ENCODE results near the gene HDAC4. TPM values are rescaled to one million over a fixed set of nuclear protein-coding genes. Genes with fewer than 3 reads are reported as not detected.

HDAC4 gene
- total RNA-seq, 1 experiment from 2014 or later: 61.5 TPM

DNA sequence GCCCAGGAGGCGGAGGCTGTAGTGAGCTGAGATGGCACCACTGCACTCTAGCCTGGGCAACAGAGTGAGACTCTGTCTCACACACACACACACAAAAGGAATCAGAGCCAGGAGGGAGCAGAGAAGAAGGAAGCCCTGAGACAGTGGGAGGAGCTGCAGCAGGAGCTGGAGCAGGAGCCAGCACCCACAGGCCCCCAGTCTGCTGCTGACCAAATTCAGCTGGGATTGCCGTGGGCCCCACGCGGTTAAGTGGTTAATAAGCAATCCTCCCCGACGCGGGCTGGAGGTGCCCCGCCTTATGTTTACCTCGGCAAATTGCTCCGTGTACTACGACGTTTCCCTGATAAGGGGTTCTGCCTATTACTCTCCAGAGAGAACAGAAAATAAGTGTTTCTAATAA lies 287.6 kb downstream of the HDAC4 start:
- Histone ChIP-seq H3K36me3 (ENCODE audit: low read depth) (no peaks in the 10 kb centered on the region), H3K79me2 (ENCODE audit: low read depth) (no peaks in the 10 kb centered on the region), H4K20me1 (ENCODE audit: insufficient read depth) (no peaks in the 10 kb centered on the region; the same call in 1 of the 2 replicates), H2AFZ (no peak overlapping the region), H3K4me2 (no peak overlapping the region), H3K4me3 (no peak overlapping the region), H3K9me2 (ENCODE audit: insufficient read depth) (no peaks in the 10 kb centered on the region), H3K4me1 (replicated peaks; ENCODE audit: insufficient read depth) (no peaks in the 10 kb centered on the region), H3K27ac (no peak overlapping the region), H3K9me3 (ENCODE audit: insufficient read depth, low read depth) (no peaks in the 10 kb centered on the region), H3K27me3 (ENCODE audit: insufficient read depth, low read depth) (no peaks in the 10 kb centered on the region), H3F3A (ENCODE audit: insufficient read depth, low read depth) (no peaks in the 10 kb centered on the region; the same call in 1 of the 2 replicates)
- no TSS peak for BruUV-seq (replicated peaks)
- ChIA-PET POLR2A (ENCODE audit: unreplicated experiment) (no interaction called here), CTCF (no interaction called here)
- no peak for DNase-seq
- TF ChIP-seq, protein P1, sequence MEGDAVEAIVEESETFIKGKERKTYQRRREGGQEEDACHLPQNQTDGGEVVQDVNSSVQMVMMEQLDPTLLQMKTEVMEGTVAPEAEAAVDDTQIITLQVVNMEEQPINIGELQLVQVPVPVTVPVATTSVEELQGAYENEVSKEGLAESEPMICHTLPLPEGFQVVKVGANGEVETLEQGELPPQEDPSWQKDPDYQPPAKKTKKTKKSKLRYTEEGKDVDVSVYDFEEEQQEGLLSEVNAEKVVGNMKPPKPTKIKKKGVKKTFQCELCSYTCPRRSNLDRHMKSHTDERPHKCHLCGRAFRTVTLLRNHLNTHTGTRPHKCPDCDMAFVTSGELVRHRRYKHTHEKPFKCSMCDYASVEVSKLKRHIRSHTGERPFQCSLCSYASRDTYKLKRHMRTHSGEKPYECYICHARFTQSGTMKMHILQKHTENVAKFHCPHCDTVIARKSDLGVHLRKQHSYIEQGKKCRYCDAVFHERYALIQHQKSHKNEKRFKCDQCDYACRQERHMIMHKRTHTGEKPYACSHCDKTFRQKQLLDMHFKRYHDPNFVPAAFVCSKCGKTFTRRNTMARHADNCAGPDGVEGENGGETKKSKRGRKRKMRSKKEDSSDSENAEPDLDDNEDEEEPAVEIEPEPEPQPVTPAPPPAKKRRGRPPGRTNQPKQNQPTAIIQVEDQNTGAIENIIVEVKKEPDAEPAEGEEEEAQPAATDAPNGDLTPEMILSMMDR (conservative IDR thresholded peaks at IDR 0.05): no peak
- TF ChIP-seq EZH2 (IDR thresholded peaks at IDR 0.05; ENCODE audit: low read depth): no peak
- intact Hi-C loops (cut with micrococcal nuclease; ENCODE audit: unreplicated experiment): no loop called here

DNA sequence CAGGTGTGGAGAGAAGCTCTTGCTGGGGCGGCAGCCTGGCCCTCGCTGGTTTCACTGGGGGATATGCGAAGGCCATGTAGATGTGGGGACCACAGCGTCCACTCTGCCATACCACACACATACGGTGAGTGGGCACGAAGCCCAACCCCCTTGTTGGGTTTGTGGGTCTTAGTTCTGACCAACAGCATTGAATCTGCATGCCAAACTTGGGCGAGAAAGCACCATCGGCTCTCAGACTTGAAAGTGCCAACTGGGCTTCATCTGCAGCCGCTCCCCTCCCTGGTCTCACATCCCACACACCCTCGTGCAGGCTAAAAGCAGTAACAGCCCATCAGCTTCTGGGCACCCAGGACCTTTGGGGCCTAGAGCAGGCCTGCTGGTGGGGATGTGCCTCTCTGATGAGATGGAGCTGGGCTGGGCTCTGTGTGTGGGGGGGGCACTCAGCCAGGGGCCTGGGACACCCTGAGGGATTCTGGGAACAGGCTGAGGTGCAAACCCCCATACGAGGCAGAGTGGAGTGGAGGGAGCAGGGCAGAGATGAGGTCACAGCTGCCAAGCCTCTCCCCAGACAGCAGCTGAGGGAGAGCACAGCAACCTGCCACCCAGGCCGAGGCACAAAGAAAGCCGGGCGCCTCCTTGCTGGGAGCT lies 288.6 kb downstream of the HDAC4 start:
- ChIA-PET POLR2A (ENCODE audit: unreplicated experiment) (no interaction called here), CTCF (no interaction called here)
- no peaks in the 10 kb centered on the region; the same call in 1 of the 2 replicates for H4K20me1 ChIP-seq (ENCODE audit: insufficient read depth)
- H3K9me3 ChIP-seq (ENCODE audit: insufficient read depth, low read depth): no peaks in the 10 kb centered on the region
- DNase-seq: no peak
- no peaks in the 10 kb centered on the region for H3K9me2 ChIP-seq (ENCODE audit: insufficient read depth)
- H3K27me3 ChIP-seq (ENCODE audit: insufficient read depth, low read depth): no peaks in the 10 kb centered on the region
- H3K27ac ChIP-seq: no peak overlapping the region
- intact Hi-C loops (cut with micrococcal nuclease; ENCODE audit: unreplicated experiment): no loop called here
- TF ChIP-seq, protein P1 (conservative IDR thresholded peaks at IDR 0.05): no peak
- TF ChIP-seq EZH2 (IDR thresholded peaks at IDR 0.05; ENCODE audit: low read depth): no peak
- no peaks in the 10 kb centered on the region for H3K79me2 ChIP-seq (ENCODE audit: low read depth)
- no peaks in the 10 kb centered on the region for H3K4me1 ChIP-seq (replicated peaks; ENCODE audit: insufficient read depth)
- no TSS peak for BruUV-seq (replicated peaks)
- no peak overlapping the region for H3K4me3 ChIP-seq
- H3F3A ChIP-seq (ENCODE audit: insufficient read depth, low read depth): no peaks in the 10 kb centered on the region; the same call in 1 of the 2 replicates
- no peaks in the 10 kb centered on the region for H3K36me3 ChIP-seq (ENCODE audit: low read depth)
- H2AFZ ChIP-seq: no peak overlapping the region
- H3K4me2 ChIP-seq: no peak overlapping the region

DNA sequence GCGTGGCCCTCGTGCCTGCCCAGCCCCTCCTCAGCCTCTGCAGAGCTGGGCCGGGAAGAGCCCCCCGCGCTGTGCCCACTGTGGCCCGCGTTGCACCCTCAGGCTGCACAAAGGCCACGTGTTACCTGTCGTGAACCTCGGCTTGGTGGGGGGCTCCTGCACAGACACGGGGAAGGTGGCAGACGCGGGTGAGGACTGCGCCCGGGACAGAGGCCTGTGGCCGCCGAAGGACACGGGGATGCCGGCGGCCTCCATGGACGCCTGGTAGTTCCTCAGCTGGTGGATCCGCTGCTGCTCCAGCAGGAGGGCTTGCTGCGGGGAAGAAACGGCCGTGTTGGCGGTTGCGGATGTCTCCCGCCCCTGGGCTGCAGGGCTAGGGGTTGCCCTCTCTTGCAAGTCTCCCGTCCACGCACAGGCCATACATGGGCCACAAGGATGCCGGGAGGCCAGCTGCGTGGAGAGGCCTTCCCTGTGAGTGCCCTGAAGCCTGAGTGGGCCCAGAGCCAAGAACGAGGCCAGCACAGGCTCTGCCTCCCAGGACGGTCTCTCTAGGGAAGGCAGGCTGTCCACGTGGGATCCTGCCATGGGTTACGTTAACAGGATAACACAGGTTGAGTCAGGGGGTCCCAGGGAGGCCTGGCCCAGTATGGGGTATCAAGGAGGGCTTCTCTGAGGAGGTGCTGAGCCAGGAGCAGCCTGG lies 289.3 kb downstream of the HDAC4 start:
- no peak for DNase-seq
- H3K4me1 ChIP-seq (replicated peaks; ENCODE audit: insufficient read depth): no peaks in the 10 kb centered on the region
- intact Hi-C loops (cut with micrococcal nuclease; ENCODE audit: unreplicated experiment): no loop called here
- no peaks in the 10 kb centered on the region; the same call in 1 of the 2 replicates for H3F3A ChIP-seq (ENCODE audit: insufficient read depth, low read depth)
- no peaks in the 10 kb centered on the region for H3K9me3 ChIP-seq (ENCODE audit: insufficient read depth, low read depth)
- TF ChIP-seq, protein P1 (conservative IDR thresholded peaks at IDR 0.05): no peak
- TF ChIP-seq EZH2 (IDR thresholded peaks at IDR 0.05; ENCODE audit: low read depth): no peak
- H4K20me1 ChIP-seq (ENCODE audit: insufficient read depth): no peaks in the 10 kb centered on the region; the same call in 1 of the 2 replicates
- H3K9me2 ChIP-seq (ENCODE audit: insufficient read depth): no peaks in the 10 kb centered on the region
- H3K4me3 ChIP-seq: no peak overlapping the region
- no peak overlapping the region for H3K27ac ChIP-seq
- no peaks in the 10 kb centered on the region for H3K36me3 ChIP-seq (ENCODE audit: low read depth)
- CTCF ChIA-PET: no interaction called here
- no peaks in the 10 kb centered on the region for H3K27me3 ChIP-seq (ENCODE audit: insufficient read depth, low read depth)
- H3K79me2 ChIP-seq (ENCODE audit: low read depth): no peaks in the 10 kb centered on the region
- H3K4me2 ChIP-seq: no peak overlapping the region
- no TSS peak for BruUV-seq (replicated peaks)
- no peak overlapping the region for H2AFZ ChIP-seq
- POLR2A ChIA-PET (ENCODE audit: unreplicated experiment): no interaction called here
